GM21723 (cell line): ENCODE measurements around the gene OR4A5.
"Not testable (repeated sequence)": the region's sequence is repeated elsewhere in the genome, so short reads cannot be mapped to it uniquely, and the experiment has no call there.

Experiments used
- ATAC-seq: cut with Tn5 transposase; IDR thresholded peaks from one replicate; pipeline ENCODE4 v1.9.1; 2021; ENCODE audit warnings: mild to moderate bottlenecking, moderate library complexity; ENCODE audit not compliant: unreplicated experiment

The OR4A5 gene

GRCh38 chr11:54706532-54706931, at the start of gene OR4A5:
OR4A5 (plus strand) TSS chr11:54706832; CDS start chr11:54706885, 53 bp downstream.
- ATAC-seq = not testable (repeated sequence)

GRCh38 chr11:54720094-54720493, 13.5 kb downstream of the OR4A5 start:
- not testable (repeated sequence) for ATAC-seq
